ENCODE measurements around the gene SUFU.

DNA sequence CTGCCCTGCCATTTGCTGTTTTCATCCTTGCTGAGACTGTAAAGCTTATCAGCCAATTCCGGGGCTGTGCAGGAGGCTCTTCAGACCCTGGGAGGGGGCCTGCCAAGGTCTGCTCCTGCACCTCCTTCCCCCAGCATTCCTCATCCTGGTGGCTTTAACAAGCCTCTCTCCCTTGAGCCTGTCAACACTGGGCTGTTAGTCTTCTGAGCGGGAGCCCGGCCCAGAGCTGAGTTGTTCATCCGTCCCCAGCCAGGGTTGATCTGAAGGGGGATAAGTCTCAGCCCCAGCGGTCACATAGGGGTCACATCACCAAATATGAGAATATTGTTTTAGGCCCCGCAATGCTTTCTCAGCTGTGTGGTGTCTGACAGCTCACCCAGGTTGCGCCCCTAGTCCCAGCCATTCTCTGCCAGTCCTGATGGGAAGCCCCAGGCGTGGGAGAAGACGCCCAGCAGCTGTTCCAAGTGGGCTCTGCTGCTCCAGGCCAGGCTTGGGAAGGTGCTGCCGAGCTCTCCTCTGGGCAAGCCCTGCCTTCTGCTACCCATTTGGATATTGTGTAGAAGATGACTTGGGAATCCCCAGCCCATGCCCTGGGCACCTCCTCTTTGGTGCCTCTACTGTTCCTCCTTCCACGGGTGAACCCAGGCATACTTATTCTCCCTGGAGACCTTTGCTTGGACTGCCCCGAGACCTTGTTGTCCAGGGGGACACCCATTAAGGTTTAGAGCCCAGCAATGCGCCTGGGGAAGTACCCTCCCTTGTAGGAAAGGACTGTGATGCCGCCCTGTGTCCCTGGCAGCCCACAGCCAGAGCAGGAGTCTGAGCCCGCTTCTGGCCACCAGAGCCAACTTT, 117.0 kb downstream of the SUFU start:
- TF ChIP-seq, protein P1, sequence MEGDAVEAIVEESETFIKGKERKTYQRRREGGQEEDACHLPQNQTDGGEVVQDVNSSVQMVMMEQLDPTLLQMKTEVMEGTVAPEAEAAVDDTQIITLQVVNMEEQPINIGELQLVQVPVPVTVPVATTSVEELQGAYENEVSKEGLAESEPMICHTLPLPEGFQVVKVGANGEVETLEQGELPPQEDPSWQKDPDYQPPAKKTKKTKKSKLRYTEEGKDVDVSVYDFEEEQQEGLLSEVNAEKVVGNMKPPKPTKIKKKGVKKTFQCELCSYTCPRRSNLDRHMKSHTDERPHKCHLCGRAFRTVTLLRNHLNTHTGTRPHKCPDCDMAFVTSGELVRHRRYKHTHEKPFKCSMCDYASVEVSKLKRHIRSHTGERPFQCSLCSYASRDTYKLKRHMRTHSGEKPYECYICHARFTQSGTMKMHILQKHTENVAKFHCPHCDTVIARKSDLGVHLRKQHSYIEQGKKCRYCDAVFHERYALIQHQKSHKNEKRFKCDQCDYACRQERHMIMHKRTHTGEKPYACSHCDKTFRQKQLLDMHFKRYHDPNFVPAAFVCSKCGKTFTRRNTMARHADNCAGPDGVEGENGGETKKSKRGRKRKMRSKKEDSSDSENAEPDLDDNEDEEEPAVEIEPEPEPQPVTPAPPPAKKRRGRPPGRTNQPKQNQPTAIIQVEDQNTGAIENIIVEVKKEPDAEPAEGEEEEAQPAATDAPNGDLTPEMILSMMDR (IDR thresholded peaks at IDR 0.05), result no peak
- TF ChIP-seq POLR2A (IDR thresholded peaks at IDR 0.05), result no peak

All from vagina (tissue), 2 donors.